Natural killer cell (primary cell): ENCODE results near the gene CLEC3B. TPM values are rescaled to one million over a fixed set of nuclear protein-coding genes. Genes with fewer than 3 reads are reported as not detected.
A peak's percentile ranks its signal among the peaks of the same experiment; 100 is the strongest.

ENCODE experiments used
- ATAC-seq, 3 donors: fragments of 150-1000 bp in 2 of 3; fragments of 200-7000 bp in 1 of 3; cut with Tn5 transposase; 1 replicate in 1 of 3; 2 replicates in 2 of 3; pipeline ENCODE4 v1.10.0; 2021; ENCODE audit warnings: mild to moderate bottlenecking in 2 of 3, moderate library complexity in 2 of 3
- DNase-seq, 2 donors: peaks; one replicate each; pipeline versions ENCODE4 v3.0.0 to v3.0.0-alpha.2; 2013 to 2021; ENCODE audit warnings: mixed read lengths in 1 of 2
- H3K27ac ChIP-seq: one replicate; pipeline ENCODE4 v1.5.1; 2013; ENCODE audit warnings: mild to moderate bottlenecking, low read length
- H3K27me3 ChIP-seq: one replicate; pipeline ENCODE4 v1.6.1; 2013; ENCODE audit warnings: low read length; ENCODE audit not compliant: control insufficient read depth, insufficient read depth
- H3K36me3 ChIP-seq: one replicate; pipeline ENCODE4 v1.6.1; 2013; ENCODE audit warnings: low read length; ENCODE audit not compliant: control insufficient read depth, insufficient read depth
- H3K4me1 ChIP-seq: one replicate; pipeline ENCODE4 v1.6.1; 2013; ENCODE audit warnings: low read length; ENCODE audit not compliant: control insufficient read depth, insufficient read depth
- H3K4me3 ChIP-seq: one replicate; pipeline ENCODE4 v1.5.1; 2013; ENCODE audit warnings: low read length
- H3K9me3 ChIP-seq: one replicate; pipeline ENCODE4 v1.6.1; 2013; ENCODE audit warnings: low read length; ENCODE audit not compliant: control insufficient read depth, insufficient read depth
- H3K27ac Mint-ChIP-seq, 2 donors: one replicate each; pipeline ENCODE4 v1.8.0; 2022; ENCODE audit warnings: mild to moderate bottlenecking in 2 of 2, mixed read lengths in 2 of 2, moderate library complexity in 1 of 2
- H3K27me3 Mint-ChIP-seq, 2 donors: one replicate each; pipeline ENCODE4 v1.8.0; 2022; ENCODE audit warnings: low read depth in 2 of 2, mixed read lengths in 2 of 2
- H3K36me3 Mint-ChIP-seq: one replicate; pipeline ENCODE4 v1.8.0; 2022; ENCODE audit warnings: mixed read lengths
- H3K4me1 Mint-ChIP-seq, 2 donors: one replicate each; pipeline ENCODE4 v1.8.0; 2022; ENCODE audit warnings: mixed read lengths in 2 of 2
- H3K4me3 Mint-ChIP-seq: one replicate; pipeline ENCODE4 v1.8.0; 2022; ENCODE audit warnings: mild to moderate bottlenecking, moderate library complexity, mixed read lengths
- H3K9me3 Mint-ChIP-seq, 2 donors: one replicate each; pipeline ENCODE4 v1.8.0; 2022; ENCODE audit warnings: mixed read lengths in 2 of 2
- CTCF ChIP-seq: fragments of 200-600 bp; IDR thresholded peaks from one replicate; pipeline ENCODE4 v1.8.0; 2022; ENCODE audit warnings: antibody characterized with exemption
- WGBS: methylation state at CpG from one replicate; pipeline ENCODE4 v1.1.7; 2013; ENCODE audit warnings: missing lambda C conversion rate; ENCODE audit not compliant: insufficient coverage; 5-methylcytosine and 5-hydroxymethylcytosine counted together
- intact Hi-C: fragments of 100-400 bp; cut with micrococcal nuclease; formaldehyde crosslinking; loops from one replicate; pipeline ENCODE4 v1.14.2; 2022
- total RNA-seq, 4 donors: library from RNA; stranded (reverse); fragments of 120-200 nt in 1 of 4; gene quantifications; one replicate each; pipeline versions ENCODE4 v1.2.3 to v1.2.4, GENCODE V29; 2013 to 2022

The CLEC3B gene
- total RNA-seq, 3 donors from 2014 or later (not counting 1 experiment from before 2014, with no cell fraction given), result 0.87 to 1.5 (median 1.1) TPM

GRCh38 chr3:45029661-45030060, 3.6 kb downstream of the CLEC3B start:
- Histone ChIP-seq H3K36me3 (no peaks in the 10 kb centered on the region), H3K9me3 (no peaks in the 10 kb centered on the region), H3K27me3 (no peaks in the 10 kb centered on the region), H3K27ac (no peak overlapping the region), H3K4me1 (peaks cover 17% of the 10 kb centered on the region), H3K4me3 (no peak overlapping the region)
- H3K4me1 Mint-ChIP-seq, result peaks cover 13 to 29% of the 10 kb centered on the region in 2 donors
- no peak overlapping the region for H3K4me3 Mint-ChIP-seq
- DNase-seq, result no peak
- intact Hi-C loops, result loop anchor here (10.0 kb wide), 1 partner anchor 475 kb away; no protein-coding TSS in a partner anchor
- WGBS, result 87% methylated on average over 5 of the region's 5 CpGs
- no peaks in the 10 kb centered on the region for H3K9me3 Mint-ChIP-seq
- H3K27ac Mint-ChIP-seq, result no peak overlapping the region
- ATAC-seq, result no peak
- no peak for TF ChIP-seq CTCF
- peaks cover 0 to 8% of the 10 kb centered on the region in 2 donors for H3K27me3 Mint-ChIP-seq
- no peaks in the 10 kb centered on the region for H3K36me3 Mint-ChIP-seq

- peaks cover 8% of the 10 kb centered on the region for H3K27me3 ChIP-seq
Measured at GRCh38 chr3:45031531-45031930, 5.4 kb downstream of the CLEC3B start.

DNA sequence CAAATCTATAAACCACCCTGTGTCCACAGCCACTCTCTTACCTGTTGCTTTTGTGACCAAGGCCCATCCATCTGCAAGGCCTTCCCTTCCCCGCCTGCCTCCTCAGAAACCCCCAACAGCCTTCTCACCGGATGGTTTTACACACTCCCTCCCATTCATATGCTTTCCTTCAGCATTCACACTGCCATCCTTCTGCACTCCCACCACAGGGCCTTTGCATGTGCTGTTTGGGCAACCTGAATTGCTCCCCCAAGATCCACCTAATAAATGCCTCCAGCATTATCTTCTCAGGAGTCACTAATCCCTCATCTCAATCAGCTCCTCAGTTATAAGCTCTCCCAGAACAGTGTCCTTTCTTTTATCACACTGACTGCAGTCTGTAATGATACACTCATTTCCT, 6.0 kb downstream of the CLEC3B start:
- H3K4me3 Mint-ChIP-seq, result no peak overlapping the region
- Histone ChIP-seq H3K9me3 (no peaks in the 10 kb centered on the region), H3K4me1 (peaks cover 30% of the 10 kb centered on the region), H3K27ac (no peak overlapping the region), H3K36me3 (no peaks in the 10 kb centered on the region), H3K4me3 (no peak overlapping the region), H3K27me3 (peaks cover 10% of the 10 kb centered on the region)
- H3K27me3 Mint-ChIP-seq, result peaks cover 5 to 10% of the 10 kb centered on the region in 2 donors
- DNase-seq, result no peak
- WGBS, result 96% methylated on average over 2 of the region's 2 CpGs
- TF ChIP-seq CTCF, result no peak
- no peak overlapping the region for H3K27ac Mint-ChIP-seq
- intact Hi-C loops, result loop anchor here (10.0 kb wide), 1 partner anchor 473 kb away; no protein-coding TSS in a partner anchor
- no peak for ATAC-seq
- no peaks in the 10 kb centered on the region for H3K36me3 Mint-ChIP-seq
- no peaks in the 10 kb centered on the region for H3K9me3 Mint-ChIP-seq
- peaks cover 31 to 37% of the 10 kb centered on the region in 2 donors for H3K4me1 Mint-ChIP-seq

More at GRCh38 chr3:45031531-45031930, 5.4 kb downstream of the CLEC3B start:
- WGBS, result 90% methylated on average over 3 of the region's 3 CpGs
- Histone ChIP-seq H3K36me3 (no peaks in the 10 kb centered on the region), H3K4me3 (no peak overlapping the region), H3K4me1 (peaks cover 30% of the 10 kb centered on the region), H3K27ac (no peak overlapping the region), H3K9me3 (no peaks in the 10 kb centered on the region)
- ATAC-seq, result no peak
- Mint-ChIP-seq H3K4me1 (peaks cover 31% of the 10 kb centered on the region in 2 donors), H3K9me3 (no peaks in the 10 kb centered on the region), H3K27me3 (peaks cover 5 to 8% of the 10 kb centered on the region in 2 donors), H3K36me3 (no peaks in the 10 kb centered on the region), H3K4me3 (no peak overlapping the region), H3K27ac (no peak overlapping the region)
- no peak for TF ChIP-seq CTCF
- intact Hi-C loops, result loop anchor here (10.0 kb wide), 1 partner anchor 473 kb away; no protein-coding TSS in a partner anchor
- DNase-seq, result no peak

DNA sequence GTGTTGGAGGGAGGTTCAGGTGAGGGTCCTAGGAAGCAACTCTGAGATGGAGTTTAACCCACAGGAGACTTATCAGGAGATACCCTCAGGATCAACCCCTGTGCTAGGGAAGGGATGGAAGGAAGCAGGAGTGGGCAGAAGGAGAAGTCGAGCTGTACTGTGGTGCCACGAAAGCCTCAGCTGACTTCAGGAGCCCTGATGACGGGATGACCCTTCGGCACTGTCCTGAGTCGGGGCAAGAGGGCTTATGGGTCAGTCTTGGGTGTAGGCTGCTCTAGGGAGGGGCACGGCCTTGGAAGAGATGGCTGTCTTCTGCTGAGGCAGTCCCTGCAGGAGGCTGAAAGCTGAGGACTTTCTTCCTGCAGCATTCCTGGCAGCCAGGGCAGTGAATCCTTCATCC, 7.7 kb downstream of the CLEC3B start:
- ATAC-seq (no peak), DNase-seq (no peak)
- Mint-ChIP-seq H3K27ac (no peak overlapping the region), H3K27me3 (peaks cover 5 to 12% of the 10 kb centered on the region in 2 donors), H3K4me3 (peak overlapping the region; percentile 28), H3K36me3 (no peaks in the 10 kb centered on the region), H3K9me3 (no peaks in the 10 kb centered on the region), H3K4me1 (peaks cover 31 to 43% of the 10 kb centered on the region in 2 donors)
- Histone ChIP-seq H3K4me1 (peaks cover 36% of the 10 kb centered on the region), H3K27me3 (peaks cover 10% of the 10 kb centered on the region), H3K4me3 (no peak overlapping the region), H3K27ac (no peak overlapping the region), H3K9me3 (no peaks in the 10 kb centered on the region), H3K36me3 (no peaks in the 10 kb centered on the region)
- no peak for TF ChIP-seq CTCF
- intact Hi-C loops, result loop anchor here (10.0 kb wide), 1 partner anchor 471 kb away; no protein-coding TSS in a partner anchor
- whole genome bisulfite sequencing, result 92% methylated on average over 6 of the region's 6 CpGs
